ENCODE measurements around the gene COMMD3. TPM values are rescaled to one million over a fixed set of nuclear protein-coding genes. Genes with fewer than 3 reads are reported as not detected.
"Not testable (repeated sequence)": the region's sequence is repeated elsewhere in the genome, so short reads cannot be mapped to it uniquely, and the experiment has no call there.

Gene COMMD3
- total RNA-seq, 1 donor from 2014 or later = 71.6 TPM

- no peak for DNase-seq (ENCODE audit: low spot score)
- intact Hi-C loops (cut with DNase I) = loop anchor here (5.0 kb wide), 1 partner anchor 78 kb away; no protein-coding TSS in a partner anchor
Measured at GRCh38 chr10:22349755-22350154, 33.6 kb downstream of the COMMD3 start.

GRCh38 chr10:22351131-22351703 is 35.0 kb downstream of the COMMD3 start:
- intact Hi-C loops (cut with DNase I) = no loop called here
- DNase-seq (ENCODE audit: low spot score) = no peak

GRCh38 chr10:22356324-22356873 is 40.2 kb downstream of the COMMD3 start:
- intact Hi-C loops (cut with DNase I) = no loop called here

GRCh38 chr10:22357770-22358169 is 41.6 kb downstream of the COMMD3 start:
- intact Hi-C loops (cut with DNase I); DNase-seq (ENCODE audit: low spot score): not testable (repeated sequence)

More at GRCh38 chr10:22356324-22356873, 40.2 kb downstream of the COMMD3 start:
- no peak for DNase-seq (ENCODE audit: low spot score)

GRCh38 chr10:22363305-22363704 is 47.1 kb downstream of the COMMD3 start:
- DNase-seq (ENCODE audit: low spot score) = no peak
- intact Hi-C loops (cut with DNase I) = no loop called here

GRCh38 chr10:22364407-22365140 is 48.4 kb downstream of the COMMD3 start:
- intact Hi-C loops (cut with DNase I) = no loop called here
- no peak for DNase-seq (ENCODE audit: low spot score)

GRCh38 chr10:22365233-22365632 is 49.0 kb downstream of the COMMD3 start:
- intact Hi-C loops (cut with DNase I) = no loop called here

GRCh38 chr10:22365644-22366434 is 49.7 kb downstream of the COMMD3 start:
- intact Hi-C loops (cut with DNase I) = no loop called here

More at GRCh38 chr10:22365233-22365632, 49.0 kb downstream of the COMMD3 start:
- no peak for DNase-seq (ENCODE audit: low spot score)

GRCh38 chr10:22366435-22366703 is 50.2 kb downstream of the COMMD3 start:
- no peak for DNase-seq (ENCODE audit: low spot score)
- intact Hi-C loops (cut with DNase I) = no loop called here

More at GRCh38 chr10:22365644-22366434, 49.7 kb downstream of the COMMD3 start:
- no peak for DNase-seq (ENCODE audit: low spot score)

- intact Hi-C loops (cut with DNase I) = no loop called here
- DNase-seq (ENCODE audit: low spot score) = no peak
Measured at GRCh38 chr10:22366771-22367170, 50.6 kb downstream of the COMMD3 start.

GRCh38 chr10:22367471-22367870 is 51.3 kb downstream of the COMMD3 start:
- intact Hi-C loops (cut with DNase I) = no loop called here
- DNase-seq (ENCODE audit: low spot score) = no peak

- intact Hi-C loops (cut with DNase I) = no loop called here
- no peak for DNase-seq (ENCODE audit: low spot score)
Measured at GRCh38 chr10:22368402-22368801, 52.2 kb downstream of the COMMD3 start.

- intact Hi-C loops (cut with DNase I) = no loop called here
- DNase-seq (ENCODE audit: low spot score) = no peak
Measured at GRCh38 chr10:22368981-22369380, 52.8 kb downstream of the COMMD3 start.

GRCh38 chr10:22369434-22370072 is 53.4 kb downstream of the COMMD3 start:
- DNase-seq (ENCODE audit: low spot score) = no peak
- intact Hi-C loops (cut with DNase I) = no loop called here

Other genes with a start within 250 kb of the COMMD3 start
- not detected for gene EBLN1, start 98.4 kb upstream of the COMMD3 start, total RNA-seq
- gene BMI1, start 4.7 kb downstream of the COMMD3 start, total RNA-seq = 44.1 TPM
- gene SPAG6, start 29.1 kb downstream of the COMMD3 start, total RNA-seq = not detected